Activated naive CD4-positive, alpha-beta T cell treated with anti-CD3 and anti-CD28 coated beads for 36 hours (primary cell): ENCODE measurements around the gene SPO11. TPM values are rescaled to one million over a fixed set of nuclear protein-coding genes. Genes with fewer than 3 reads are reported as not detected.
"Not testable (repeated sequence)": the region's sequence is repeated elsewhere in the genome, so short reads cannot be mapped to it uniquely, and the experiment has no call there.

Source experiments
- CTCF ChIA-PET: fragments of 350-600 bp; sonication (Branson Sonifier 250); formaldehyde crosslinking; loops from one replicate; lab custom pipeline; 2021; ENCODE audit warnings: antibody characterized with exemption; lab: Charles Lee
- DNase-seq: peaks from one replicate; pipeline ENCODE4 v3.0.0-alpha.2; 2020
- H3K27ac Mint-ChIP-seq: one replicate; pipeline ENCODE4 v1.8.0; 2021; ENCODE audit warnings: mild to moderate bottlenecking, mixed read lengths
- H3K27me3 Mint-ChIP-seq: one replicate; pipeline ENCODE4 v1.8.0; 2021; ENCODE audit warnings: low read depth, mixed read lengths
- H3K36me3 Mint-ChIP-seq: one replicate; pipeline ENCODE4 v1.8.0; 2021; ENCODE audit warnings: low read depth, mixed read lengths
- H3K4me1 Mint-ChIP-seq: one replicate; pipeline ENCODE4 v1.8.0; 2021; ENCODE audit warnings: low read depth, mixed read lengths
- H3K4me3 Mint-ChIP-seq: one replicate; pipeline ENCODE4 v1.8.0; 2021; ENCODE audit warnings: mild to moderate bottlenecking, moderate library complexity, mixed read lengths
- H3K9me3 Mint-ChIP-seq: one replicate; pipeline ENCODE4 v1.8.0; 2021; ENCODE audit warnings: mixed read lengths
- intact Hi-C: fragments of 100-400 bp; cut with micrococcal nuclease; formaldehyde crosslinking; loops from one replicate; pipeline ENCODE4 v1.15.1; 2023
- total RNA-seq, 2 experiments: library from RNA; stranded (reverse); gene quantifications; one replicate each; pipeline ENCODE4 v1.2.3, GENCODE V29; 2021

Gene SPO11
- total RNA-seq, 2 experiments from 2014 or later = not detected

- Mint-ChIP-seq H3K4me1 (no peaks in the 10 kb centered on the region), H3K36me3 (no peaks in the 10 kb centered on the region), H3K27ac (no peak overlapping the region), H3K27me3 (peaks cover 22% of the 10 kb centered on the region), H3K4me3 (no peak overlapping the region), H3K9me3 (peaks cover 2% of the 10 kb centered on the region)
- intact Hi-C loops = no loop called here
- CTCF ChIA-PET = no interaction called here
- no peak for DNase-seq
Observed at GRCh38 chr20:57326667-57327455, 2.7 kb upstream of the SPO11 start.

DNA sequence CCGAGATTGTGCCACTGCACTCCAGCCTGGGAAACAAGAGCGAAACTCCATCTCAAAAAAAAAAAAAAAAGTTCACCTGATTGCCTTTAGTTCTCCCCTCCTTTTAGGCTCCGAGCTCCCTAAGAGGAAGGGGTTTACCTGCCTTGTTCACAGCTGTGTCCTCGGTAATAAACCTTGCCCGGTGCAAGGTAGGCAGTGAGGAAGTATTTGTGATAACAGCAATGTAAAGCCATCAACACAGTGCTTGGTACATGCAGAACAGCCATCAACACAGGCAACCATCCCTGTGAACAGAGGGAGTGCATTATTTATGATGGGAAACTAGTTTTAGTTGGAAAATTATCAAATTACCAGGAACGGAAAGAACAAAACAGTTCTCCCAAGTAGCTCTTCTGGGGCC lies 1.8 kb upstream of the SPO11 start:
- Mint-ChIP-seq H3K4me3 (no peak overlapping the region), H3K4me1 (no peaks in the 10 kb centered on the region), H3K27me3 (peaks cover 18% of the 10 kb centered on the region), H3K9me3 (peaks cover 2% of the 10 kb centered on the region), H3K27ac (no peak overlapping the region), H3K36me3 (no peaks in the 10 kb centered on the region)
- CTCF ChIA-PET = no interaction called here
- intact Hi-C loops = no loop called here
- DNase-seq = no peak

DNA sequence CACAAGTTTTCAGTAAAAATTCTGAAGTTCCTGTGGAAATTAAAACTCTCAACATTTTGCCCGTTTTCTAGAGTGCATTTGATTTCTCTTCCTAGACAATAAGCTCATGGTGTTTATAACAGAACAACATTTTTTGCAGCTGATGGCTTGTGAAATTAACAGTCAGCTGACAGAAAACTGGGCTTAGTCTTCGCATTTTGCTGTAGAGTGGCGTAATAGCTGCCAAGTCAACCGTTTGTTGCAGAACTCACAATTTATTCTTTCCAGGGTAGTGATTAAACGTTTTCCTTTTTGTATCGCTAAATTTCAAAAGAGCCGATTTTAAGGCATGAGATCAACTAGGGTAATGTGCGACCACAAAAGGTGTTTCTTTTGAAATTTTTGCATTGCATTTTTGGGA lies 1.4 kb downstream of the SPO11 start:
- DNase-seq = no peak
- H3K4me1 Mint-ChIP-seq = no peaks in the 10 kb centered on the region
- H3K36me3 Mint-ChIP-seq = no peaks in the 10 kb centered on the region
- H3K4me3 Mint-ChIP-seq = no peak overlapping the region
- H3K27me3 Mint-ChIP-seq = peaks cover 24% of the 10 kb centered on the region
- no peak overlapping the region for H3K27ac Mint-ChIP-seq
- no peaks in the 10 kb centered on the region for H3K9me3 Mint-ChIP-seq
- CTCF ChIA-PET = interaction anchor here (0.6 to 2.8 kb wide), 2 partner anchors 15 to 43 kb away, joined by 3 to 18 read pairs; no protein-coding TSS in a partner anchor
- intact Hi-C loops = no loop called here

- no peak overlapping the region for H3K4me3 Mint-ChIP-seq
- peaks cover 22% of the 10 kb centered on the region for H3K27me3 Mint-ChIP-seq
- intact Hi-C loops = loop anchor here (1.0 kb wide), 1 partner anchor 240 kb away; no protein-coding TSS in a partner anchor
- no peaks in the 10 kb centered on the region for H3K4me1 Mint-ChIP-seq
- DNase-seq = no peak
- H3K9me3 Mint-ChIP-seq = no peaks in the 10 kb centered on the region
- no peaks in the 10 kb centered on the region for H3K36me3 Mint-ChIP-seq
- H3K27ac Mint-ChIP-seq = no peak overlapping the region
- CTCF ChIA-PET = interaction anchor here (0.7 to 2.8 kb wide), 6 partner anchors 14 to 792 kb away, joined by 3 to 18 read pairs (median 4); no protein-coding TSS in a partner anchor
Observed at GRCh38 chr20:57332105-57333089, 2.8 kb downstream of the SPO11 start.

DNA sequence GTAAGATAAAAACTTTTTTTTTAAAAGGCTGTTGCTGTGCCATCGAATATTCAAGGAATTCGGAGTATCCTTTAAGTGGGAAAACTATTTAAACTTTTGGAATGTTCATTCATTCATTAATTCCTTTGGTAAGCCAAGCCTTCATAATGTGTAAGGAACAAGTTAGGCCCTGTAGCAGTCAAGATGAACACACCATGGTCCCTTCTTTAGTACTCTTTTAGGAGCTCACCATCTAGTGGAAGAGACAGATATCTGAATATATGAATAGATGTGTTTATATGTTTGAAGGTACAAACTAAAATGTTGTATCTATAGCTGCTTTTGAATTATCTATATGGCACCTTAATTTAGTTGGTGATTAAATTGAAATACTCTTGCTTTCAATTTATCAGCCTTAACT lies 5.8 kb downstream of the SPO11 start:
- DNase-seq = no peak
- CTCF ChIA-PET = interaction anchor here (2.8 kb wide), 1 partner anchor 10 kb away, joined by 9 read pairs; no protein-coding TSS in a partner anchor
- H3K27me3 Mint-ChIP-seq = peaks cover 22% of the 10 kb centered on the region
- H3K9me3 Mint-ChIP-seq = no peaks in the 10 kb centered on the region
- H3K27ac Mint-ChIP-seq = no peak overlapping the region
- no peak overlapping the region for H3K4me3 Mint-ChIP-seq
- no peaks in the 10 kb centered on the region for H3K4me1 Mint-ChIP-seq
- no peaks in the 10 kb centered on the region for H3K36me3 Mint-ChIP-seq
- intact Hi-C loops = no loop called here

- no peak for DNase-seq
- intact Hi-C loops = no loop called here
- Mint-ChIP-seq H3K27ac (no peak overlapping the region), H3K36me3 (no peaks in the 10 kb centered on the region), H3K4me3 (no peak overlapping the region), H3K27me3 (no peaks in the 10 kb centered on the region), H3K4me1 (no peaks in the 10 kb centered on the region), H3K9me3 (no peaks in the 10 kb centered on the region)
- CTCF ChIA-PET = interaction anchor here (2.0 kb wide), 1 partner anchor 251 kb away, joined by 6 read pairs; no protein-coding TSS in a partner anchor
Observed at GRCh38 chr20:57341663-57342062, 12.1 kb downstream of the SPO11 start.

DNA sequence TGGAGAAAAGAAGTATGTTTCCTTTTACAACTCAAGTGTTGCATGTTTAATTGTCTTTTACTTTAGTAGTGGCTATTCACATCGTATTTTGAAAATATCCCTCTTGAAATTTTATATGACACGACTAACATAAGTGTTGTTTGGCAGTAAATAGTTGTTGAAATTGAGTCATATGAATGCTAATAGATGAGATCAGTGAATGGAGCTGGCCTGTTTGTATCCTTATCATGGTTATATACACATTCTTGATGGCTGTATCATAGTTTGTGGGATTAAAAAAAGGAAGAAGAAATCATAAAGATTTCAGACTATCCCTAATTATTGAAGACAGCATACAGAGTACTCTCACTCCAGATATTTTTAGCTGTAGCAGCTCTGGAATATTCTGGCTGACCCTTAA lies 13.2 kb downstream of the SPO11 start:
- DNase-seq = no peak
- Mint-ChIP-seq H3K27ac (no peak overlapping the region), H3K27me3 (no peaks in the 10 kb centered on the region), H3K4me1 (no peaks in the 10 kb centered on the region), H3K36me3 (no peaks in the 10 kb centered on the region), H3K9me3 (no peaks in the 10 kb centered on the region), H3K4me3 (no peak overlapping the region)
- intact Hi-C loops = no loop called here
- CTCF ChIA-PET = interaction anchor here (2.0 kb wide), 1 partner anchor 253 kb away, joined by 6 read pairs; no protein-coding TSS in a partner anchor

DNA sequence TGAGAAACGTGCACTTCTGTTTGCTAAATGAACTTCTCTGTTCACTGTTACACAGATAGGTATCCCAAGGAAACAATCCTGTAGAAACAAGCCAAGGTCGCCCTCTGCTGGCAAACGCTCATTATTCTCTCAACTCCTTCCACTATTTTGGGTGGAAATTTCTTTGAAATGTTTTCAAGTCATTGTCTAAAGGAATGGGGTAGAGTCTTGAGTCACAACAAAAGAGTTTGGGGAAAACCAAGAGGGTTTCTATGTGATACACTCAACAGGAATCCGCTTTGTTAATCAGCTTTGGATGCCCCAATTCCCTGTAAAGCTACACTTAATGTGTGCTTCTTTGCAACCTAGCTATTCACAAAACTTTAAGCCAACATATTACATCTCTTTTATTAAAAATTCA lies 16.9 kb downstream of the SPO11 start:
- Mint-ChIP-seq H3K4me3 (no peak overlapping the region), H3K27me3 (no peaks in the 10 kb centered on the region), H3K4me1 (no peaks in the 10 kb centered on the region), H3K36me3 (no peaks in the 10 kb centered on the region), H3K27ac (no peak overlapping the region), H3K9me3 (no peaks in the 10 kb centered on the region)
- CTCF ChIA-PET = interaction anchor here (0.6 to 4.9 kb wide), 23 partner anchors 9 to 1089 kb away, joined by 3 to 18 read pairs (median 3); partner anchors contain the start of gene SPO11
- DNase-seq = peak; percentile 89
- intact Hi-C loops = loop anchor here (1.0 to 2.0 kb wide), 2 partner anchors 254 to 796 kb away; no protein-coding TSS in a partner anchor

DNA sequence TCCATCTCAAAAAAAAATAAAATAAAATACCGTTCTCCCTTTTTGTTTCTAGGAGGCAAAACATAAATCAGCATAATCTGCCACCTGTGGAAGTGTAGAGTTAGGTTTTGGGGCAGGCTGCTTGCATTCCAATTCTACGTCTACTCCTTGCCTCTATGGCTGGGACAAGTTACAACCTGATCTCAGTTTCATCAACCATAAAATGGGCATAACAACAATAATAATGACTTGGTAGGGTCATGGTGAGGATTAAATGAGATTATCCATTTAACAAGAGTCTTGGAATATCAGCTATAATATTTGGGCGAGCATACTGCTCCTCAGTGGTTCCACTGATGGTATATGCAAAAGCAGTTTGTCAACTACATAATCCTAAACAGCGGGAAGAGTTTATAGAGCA lies 17.8 kb downstream of the SPO11 start:
- DNase-seq = no peak
- H3K4me3 Mint-ChIP-seq = no peak overlapping the region
- no peak overlapping the region for H3K27ac Mint-ChIP-seq
- peaks cover 8% of the 10 kb centered on the region for H3K4me1 Mint-ChIP-seq
- intact Hi-C loops = loop anchor here (2.0 kb wide), 1 partner anchor 797 kb away; no protein-coding TSS in a partner anchor
- no peaks in the 10 kb centered on the region for H3K9me3 Mint-ChIP-seq
- H3K36me3 Mint-ChIP-seq = no peaks in the 10 kb centered on the region
- CTCF ChIA-PET = interaction anchor here (0.7 to 4.9 kb wide), 6 partner anchors 51 to 257 kb away, joined by 3 to 16 read pairs (median 4); no protein-coding TSS in a partner anchor
- H3K27me3 Mint-ChIP-seq = no peaks in the 10 kb centered on the region

GRCh38 chr20:57348200-57348921 lies 18.8 kb downstream of the SPO11 start:
- H3K9me3 Mint-ChIP-seq, H3K27me3 Mint-ChIP-seq, intact Hi-C loops, H3K36me3 Mint-ChIP-seq, H3K4me3 Mint-ChIP-seq, DNase-seq, H3K27ac Mint-ChIP-seq: not testable (repeated sequence)
- CTCF ChIA-PET = interaction anchor here (0.8 to 4.9 kb wide), 8 partner anchors 16 to 258 kb away, joined by 3 to 16 read pairs (median 4); no protein-coding TSS in a partner anchor
- peaks cover 15% of the 10 kb centered on the region for H3K4me1 Mint-ChIP-seq

DNA sequence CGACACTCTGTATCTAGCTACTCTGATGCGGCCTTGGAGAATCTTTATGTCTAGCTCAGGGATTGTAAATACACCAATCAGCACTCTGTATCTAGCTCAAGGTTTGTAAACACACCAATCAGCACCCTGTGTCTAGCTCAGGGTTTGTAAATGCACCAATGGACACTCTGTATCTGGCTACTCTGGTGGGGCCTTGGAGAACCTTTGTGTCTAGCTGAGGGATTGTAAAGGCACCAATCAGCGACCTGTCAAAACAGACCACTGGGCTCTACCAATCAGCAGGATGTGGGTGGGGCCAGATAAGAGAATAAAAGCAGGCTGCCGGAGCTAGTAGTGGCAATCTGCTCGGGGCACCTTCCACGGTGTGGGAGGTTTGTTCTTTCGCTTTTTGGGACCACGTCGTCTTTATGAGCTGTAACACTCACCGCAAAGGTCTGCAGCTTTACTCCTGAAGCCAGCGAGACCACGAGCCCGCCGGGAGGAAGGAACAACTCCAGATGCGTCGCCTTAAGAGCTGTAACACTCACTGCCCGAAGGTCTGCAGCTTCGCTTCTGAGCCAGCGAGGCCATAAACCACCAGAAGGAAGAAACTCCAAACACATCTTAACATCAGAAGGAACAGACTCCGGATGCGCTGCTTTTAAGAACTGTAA lies 19.4 kb downstream of the SPO11 start:
- peaks cover 19% of the 10 kb centered on the region for H3K4me1 Mint-ChIP-seq
- intact Hi-C loops, H3K9me3 Mint-ChIP-seq, H3K4me3 Mint-ChIP-seq, DNase-seq, H3K27me3 Mint-ChIP-seq, H3K27ac Mint-ChIP-seq, H3K36me3 Mint-ChIP-seq: not testable (repeated sequence)
- CTCF ChIA-PET = interaction anchor here (0.8 to 2.4 kb wide), 7 partner anchors 16 to 799 kb away, joined by 3 to 8 read pairs (median 3); no protein-coding TSS in a partner anchor
